GM21529 (cell line): Measurements from ENCODE around the gene VENTX.

Experiments
- ATAC-seq: cut with Tn5 transposase; IDR thresholded peaks from one replicate; pipeline ENCODE4 v1.9.1; 2021; ENCODE audit not compliant: unreplicated experiment

Gene VENTX

DNA sequence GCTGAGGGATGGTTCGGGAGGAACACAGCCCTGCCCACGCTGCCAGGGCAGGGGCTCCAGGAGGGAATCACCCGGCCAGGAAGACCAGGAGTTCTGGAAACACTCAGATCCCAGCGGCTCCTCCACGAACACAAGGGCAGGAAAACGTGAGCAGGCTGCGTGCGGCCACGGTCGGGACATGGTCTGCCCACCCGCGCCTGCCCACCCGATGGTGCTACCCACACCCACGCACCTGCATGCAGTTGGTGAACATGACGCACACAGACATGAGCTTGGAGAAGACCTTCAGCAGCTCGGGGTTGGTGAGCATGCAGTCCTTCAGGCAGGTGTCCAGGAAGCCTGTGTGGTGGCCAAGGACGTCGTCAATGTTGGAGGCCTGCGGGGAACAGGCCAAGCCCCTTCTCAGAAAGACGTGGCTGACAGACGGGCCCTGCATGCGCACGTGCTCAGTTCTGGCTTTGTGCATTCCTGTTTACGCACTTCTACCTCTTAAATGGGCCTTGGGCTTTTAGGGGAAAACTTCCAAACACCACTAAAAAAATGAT lies 45.3 kb downstream of the VENTX start:
- ATAC-seq = no peak

- no peak for ATAC-seq
These were observed 46.3 kb downstream of the VENTX start for GRCh38 chr10:133283931-133284330.

- no peak for ATAC-seq
These were observed 47.6 kb downstream of the VENTX start for GRCh38 chr10:133285217-133285616.

GRCh38 chr10:133286366-133286765 lies 48.7 kb downstream of the VENTX start:
- ATAC-seq = no peak

DNA sequence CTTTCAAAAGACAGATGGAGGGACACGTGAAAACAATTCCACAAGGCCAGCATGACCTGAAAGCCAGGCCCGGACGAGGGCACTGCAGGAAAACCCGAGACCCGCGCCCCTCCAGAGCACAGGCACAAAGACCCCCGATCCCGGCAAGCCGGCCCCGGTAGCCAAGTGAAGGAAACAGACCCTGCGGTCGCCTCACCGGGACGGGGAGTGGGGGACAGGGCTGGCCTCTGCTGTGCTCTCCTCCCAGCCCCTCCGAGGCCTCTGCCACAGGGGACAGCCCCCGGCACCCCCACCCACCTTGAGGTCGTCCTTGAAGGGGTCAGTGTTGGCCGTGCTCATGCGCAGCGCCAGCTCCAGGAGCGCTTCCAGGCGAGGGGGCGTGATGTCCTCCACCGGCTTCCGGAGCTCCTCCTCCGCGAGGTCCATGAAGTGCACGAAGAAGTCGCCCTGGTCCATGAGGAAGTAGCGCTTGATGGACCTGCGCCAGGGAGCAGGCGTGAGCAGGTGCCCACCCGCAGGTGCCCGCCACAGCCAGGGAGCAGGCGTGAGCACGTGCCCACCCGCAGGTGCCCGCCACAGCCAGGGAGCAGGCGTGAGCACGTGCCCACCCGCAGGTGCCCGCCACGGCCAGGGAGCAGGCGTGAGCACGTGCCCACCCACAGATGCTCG lies 50.3 kb downstream of the VENTX start:
- ATAC-seq = no peak

- ATAC-seq = no peak
These were observed 52.1 kb downstream of the VENTX start for GRCh38 chr10:133289761-133290160.
